ENCODE measurements around the gene SPRR4.
"Not testable (repeated sequence)": the region's sequence is repeated elsewhere in the genome, so short reads cannot be mapped to it uniquely, and the experiment has no call there.

Gene SPRR4

GRCh38 chr1:152965853-152966252, 4.6 kb upstream of the SPRR4 start:
- no peak for DNase-seq (ENCODE audit: low read depth in 3 of 3)

DNA sequence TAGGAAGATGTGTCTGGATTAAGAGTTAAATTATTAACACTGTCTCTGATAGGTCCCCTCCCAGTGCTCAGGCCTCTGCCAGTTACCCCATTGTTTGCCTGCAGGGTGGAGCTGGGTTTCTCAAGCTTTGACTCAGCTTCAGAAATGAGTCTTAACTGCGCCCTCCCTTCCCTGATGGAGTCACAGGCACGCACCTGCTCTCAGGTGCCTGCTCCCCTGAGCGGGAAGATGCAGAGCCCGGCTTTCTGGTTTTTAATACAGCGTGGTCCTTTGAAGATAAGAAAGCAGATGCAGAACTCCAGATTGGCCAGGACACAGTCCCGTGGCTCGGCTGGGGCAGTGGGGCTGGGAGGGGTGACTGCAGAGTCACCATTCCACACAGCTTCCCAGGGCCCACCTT, 3.2 kb upstream of the SPRR4 start:
- DNase-seq (ENCODE audit: low read depth in 3 of 3): no peak

GRCh38 chr1:152968248-152968647, 2.2 kb upstream of the SPRR4 start:
- DNase-seq (ENCODE audit: low read depth in 3 of 3): no peak

GRCh38 chr1:152969036-152969435, 1.4 kb upstream of the SPRR4 start:
- DNase-seq (ENCODE audit: low read depth in 3 of 3): no peak

GRCh38 chr1:152972196-152972886, 1.9 kb downstream of the SPRR4 start:
- no peak for DNase-seq (ENCODE audit: low read depth in 3 of 3)

DNA sequence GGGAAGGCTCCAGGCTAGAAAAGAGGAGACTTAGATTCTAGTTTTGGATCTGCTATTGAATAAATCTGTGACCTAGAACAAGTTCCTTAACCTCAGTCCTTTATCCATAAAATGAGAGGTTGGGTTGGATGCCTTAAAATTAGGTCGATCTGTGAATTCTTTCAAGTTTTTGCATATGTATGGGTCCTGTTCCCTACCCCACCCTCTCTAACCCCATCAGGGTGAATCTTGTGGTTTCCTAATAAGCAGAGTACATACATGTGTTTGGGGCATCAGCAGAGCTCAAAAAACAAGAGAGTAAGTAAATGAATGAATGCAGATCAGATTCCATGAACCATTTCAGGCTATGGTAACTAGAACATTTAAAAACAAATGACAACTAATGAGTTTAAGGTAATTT, 6.2 kb downstream of the SPRR4 start:
- DNase-seq (ENCODE audit: low read depth in 3 of 3): no peak

DNA sequence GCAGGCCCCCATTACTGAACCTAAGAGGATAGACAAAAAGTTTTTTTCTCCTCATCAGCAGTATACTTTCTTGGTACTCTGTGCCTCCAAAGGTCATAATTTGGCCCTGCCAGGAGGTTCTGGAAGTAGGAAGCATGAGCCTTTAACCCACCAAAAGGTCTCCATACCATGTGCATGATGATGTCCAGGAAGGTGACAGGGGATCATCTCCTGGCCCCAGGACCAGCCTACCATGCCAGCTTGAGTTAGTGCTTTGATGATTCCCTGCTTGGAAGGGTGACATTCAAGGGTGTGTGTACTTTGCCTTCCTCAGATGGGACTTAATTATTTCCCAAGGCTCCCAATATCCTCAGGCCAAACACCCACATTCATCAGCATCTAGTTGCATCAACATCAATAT, 7.2 kb downstream of the SPRR4 start:
- DNase-seq (ENCODE audit: low read depth in 3 of 3): no peak

GRCh38 chr1:152980676-152981075, 10.2 kb downstream of the SPRR4 start:
- DNase-seq (ENCODE audit: low read depth in 3 of 3): no peak

- no peak for DNase-seq (ENCODE audit: low read depth in 3 of 3)
These were observed 10.9 kb downstream of the SPRR4 start for GRCh38 chr1:152981146-152981871.

GRCh38 chr1:152982076-152982475, 11.6 kb downstream of the SPRR4 start:
- no peak for DNase-seq (ENCODE audit: low read depth in 3 of 3)

DNA sequence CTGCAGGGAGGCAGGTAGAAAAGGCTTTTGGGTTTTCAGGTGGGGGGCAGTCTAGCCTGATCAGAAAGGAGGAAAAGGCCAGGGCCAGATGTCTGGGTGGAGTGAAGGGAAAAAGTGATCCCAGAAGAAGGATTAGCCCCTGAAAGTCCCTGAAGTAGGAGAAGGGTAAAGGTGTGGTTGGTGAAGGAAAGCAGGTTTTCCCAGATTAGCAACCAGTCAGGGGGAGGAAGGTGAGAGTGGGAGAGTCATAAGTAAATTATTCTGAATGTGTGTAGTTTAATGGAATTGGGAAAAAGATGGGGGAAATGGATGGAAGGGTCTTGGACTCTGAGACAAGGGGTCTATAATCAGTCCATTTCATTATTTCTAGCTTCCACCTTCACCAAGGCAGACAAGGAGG, 12.8 kb downstream of the SPRR4 start:
- no peak for DNase-seq (ENCODE audit: low read depth in 3 of 3)

DNA sequence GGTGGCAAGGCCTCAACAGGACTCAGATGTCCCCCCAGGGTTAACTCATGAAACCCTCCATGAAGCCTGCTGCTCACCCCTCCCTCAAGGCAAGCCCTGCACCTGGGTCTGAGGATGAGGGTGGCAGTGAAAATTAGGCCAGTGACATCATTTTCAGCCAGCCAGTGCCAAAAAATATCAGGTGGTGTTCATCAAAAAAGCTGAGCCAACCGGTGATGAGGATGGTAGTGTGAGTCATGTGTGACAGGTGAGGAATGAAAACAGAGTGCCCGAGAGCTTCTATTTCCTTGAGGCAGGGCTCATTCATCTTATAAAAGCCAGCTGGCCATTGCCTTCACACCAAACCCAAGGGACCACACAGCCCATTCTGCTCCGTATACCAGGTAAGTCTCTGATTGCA, 13.3 kb downstream of the SPRR4 start, which contains the start of gene SPRR1A:
TSS of gene SPRR1A (plus strand) at position 339 of the 400 bp plus-strand sequence. CDS start 1,150 bp downstream, outside the sequence.
- DNase-seq (ENCODE audit: low read depth in 3 of 3): no peak

- DNase-seq (ENCODE audit: low read depth in 3 of 3): no peak
These were observed 16.1 kb downstream of the SPRR4 start for GRCh38 chr1:152986578-152986977.

GRCh38 chr1:152993186-152993585, 22.7 kb downstream of the SPRR4 start:
- no peak for DNase-seq (ENCODE audit: low read depth in 3 of 3)

DNA sequence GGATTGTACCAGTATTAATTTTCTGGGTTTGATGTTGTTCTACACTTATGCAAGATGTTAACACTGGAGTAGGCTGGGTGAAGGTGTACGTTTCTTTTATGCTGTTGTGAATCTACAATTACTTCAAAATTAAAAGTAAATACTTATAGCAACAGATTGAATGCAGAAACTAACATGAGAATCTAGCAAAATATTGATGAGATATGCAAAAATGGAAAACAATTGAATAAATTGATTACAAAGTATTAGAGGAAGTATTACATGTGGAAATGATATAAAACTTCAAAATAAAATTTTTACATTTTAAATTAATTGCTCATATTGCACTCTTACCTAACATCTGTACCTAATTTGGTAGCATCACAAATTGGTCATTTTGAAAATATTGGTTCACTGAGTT, 25.4 kb downstream of the SPRR4 start:
- DNase-seq (ENCODE audit: low read depth in 3 of 3): no peak

GRCh38 chr1:152996633-152997400, 26.4 kb downstream of the SPRR4 start:
- no peak for DNase-seq (ENCODE audit: low read depth in 3 of 3)

- DNase-seq (ENCODE audit: low read depth in 3 of 3): no peak
These were observed 27.5 kb downstream of the SPRR4 start for GRCh38 chr1:152997901-152998300.

- DNase-seq (ENCODE audit: low read depth in 3 of 3): no peak
These were observed 28.0 kb downstream of the SPRR4 start for GRCh38 chr1:152998476-152998875.

DNA sequence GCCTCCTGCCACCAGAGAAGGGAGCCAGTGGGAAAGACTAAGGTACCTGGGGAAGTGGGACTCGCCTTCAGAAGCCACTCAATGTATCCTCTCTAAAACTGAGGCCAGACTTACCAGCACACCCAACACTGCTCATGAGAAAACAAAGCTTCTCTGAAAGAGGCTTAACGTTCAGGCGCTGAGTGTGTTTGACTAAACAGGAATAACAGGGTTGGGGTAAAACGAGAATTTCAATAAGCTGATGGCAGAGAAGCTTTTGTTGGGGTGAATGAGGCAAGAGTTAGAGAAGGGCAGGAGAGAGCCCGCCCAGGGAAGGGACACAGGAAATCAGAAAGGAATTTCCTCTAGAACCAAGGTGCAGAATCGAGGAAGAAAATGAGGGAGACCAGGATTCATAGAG, 29.4 kb downstream of the SPRR4 start:
- DNase-seq (ENCODE audit: low read depth in 3 of 3): no peak

GRCh38 chr1:153000294-153000693, 29.8 kb downstream of the SPRR4 start:
- no peak for DNase-seq (ENCODE audit: low read depth in 3 of 3)

- DNase-seq (ENCODE audit: low read depth in 3 of 3): no peak
These were observed 30.9 kb downstream of the SPRR4 start, which contains the start of gene SPRR3 for GRCh38 chr1:153001382-153001781. SPRR3 (plus strand) TSS chr1:153001749; CDS start chr1:153003021, 1,272 bp downstream.

DNA sequence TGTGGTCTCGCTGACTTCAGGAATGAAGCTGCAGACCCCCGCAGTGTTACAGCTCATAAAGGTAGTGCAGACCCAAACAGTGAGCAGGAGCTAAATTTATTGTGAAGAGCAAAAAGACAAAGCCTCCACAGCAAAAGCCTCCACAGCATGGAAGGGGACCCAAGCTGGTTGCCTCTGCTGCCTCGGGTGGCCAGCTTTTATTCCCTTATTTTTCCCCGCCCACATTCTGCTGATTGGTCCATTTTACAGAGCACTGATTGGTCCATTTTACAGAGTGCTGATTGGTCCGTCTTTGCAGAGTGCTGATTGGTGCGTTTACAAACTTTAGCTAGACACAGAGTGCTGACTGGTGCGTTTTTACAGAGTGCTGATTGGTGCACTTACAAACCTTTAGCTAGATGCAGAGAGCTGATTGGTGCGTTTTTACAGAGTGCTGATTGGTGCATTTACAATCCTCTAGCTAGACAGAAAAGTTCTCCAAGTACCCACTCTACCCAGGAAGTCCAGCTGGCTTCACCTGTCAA, 40.8 kb downstream of the SPRR4 start:
- not testable (repeated sequence) for DNase-seq (ENCODE audit: low read depth in 3 of 3)
